Fibroblast of pulmonary artery (primary cell): Measurements from ENCODE around the gene DUSP21.
A peak's percentile ranks its signal among the peaks of the same experiment; 100 is the strongest.
"Not testable (repeated sequence)": the region's sequence is repeated elsewhere in the genome, so short reads cannot be mapped to it uniquely, and the experiment has no call there.

Experiments used
- DNase-seq: peaks from one replicate; pipeline ENCODE4 v3.0.0-alpha.2; 2010; ENCODE audit warnings: low read depth
- H3K4me3 ChIP-seq: replicated peaks from 2 replicates; pipeline ENCODE4 v1.5.1; 2011; ENCODE audit warnings: low read depth, mild to moderate bottlenecking, control low read depth, low read length, moderate library complexity
- CTCF ChIP-seq: IDR thresholded peaks from 2 replicates; pipeline ENCODE4 v1.5.1; 2011; ENCODE audit warnings: mild to moderate bottlenecking, control low read depth, low read length, inconsistent platforms; ENCODE audit errors: missing control alignments

Gene DUSP21

GRCh38 chrX:44828008-44828605, 15.7 kb upstream of the DUSP21 start:
- peak; percentile 70 for DNase-seq
- H3K4me3 ChIP-seq: no peak overlapping the region
- TF ChIP-seq CTCF: no peak

DNA sequence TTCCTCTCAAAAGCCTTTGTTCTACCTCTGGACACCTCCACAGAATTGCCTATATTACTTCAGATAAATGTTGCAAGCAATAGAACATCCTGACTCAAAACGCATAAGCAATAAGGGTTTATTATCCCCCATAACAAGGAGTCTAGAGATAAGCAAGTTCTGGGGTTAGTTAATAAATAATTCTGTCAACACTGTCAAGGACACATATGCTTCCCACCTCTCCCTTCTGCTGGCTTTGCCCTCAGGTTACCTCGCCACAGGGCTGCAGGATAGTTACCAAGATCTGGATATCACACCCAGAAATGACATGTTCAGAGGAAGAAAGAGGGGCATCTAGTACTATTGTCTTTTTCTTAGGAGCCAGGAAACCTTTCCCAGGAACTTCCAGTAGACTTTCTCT, 14.0 kb upstream of the DUSP21 start:
- DNase-seq: no peak
- H3K4me3 ChIP-seq: no peak overlapping the region
- no peak for TF ChIP-seq CTCF

DNA sequence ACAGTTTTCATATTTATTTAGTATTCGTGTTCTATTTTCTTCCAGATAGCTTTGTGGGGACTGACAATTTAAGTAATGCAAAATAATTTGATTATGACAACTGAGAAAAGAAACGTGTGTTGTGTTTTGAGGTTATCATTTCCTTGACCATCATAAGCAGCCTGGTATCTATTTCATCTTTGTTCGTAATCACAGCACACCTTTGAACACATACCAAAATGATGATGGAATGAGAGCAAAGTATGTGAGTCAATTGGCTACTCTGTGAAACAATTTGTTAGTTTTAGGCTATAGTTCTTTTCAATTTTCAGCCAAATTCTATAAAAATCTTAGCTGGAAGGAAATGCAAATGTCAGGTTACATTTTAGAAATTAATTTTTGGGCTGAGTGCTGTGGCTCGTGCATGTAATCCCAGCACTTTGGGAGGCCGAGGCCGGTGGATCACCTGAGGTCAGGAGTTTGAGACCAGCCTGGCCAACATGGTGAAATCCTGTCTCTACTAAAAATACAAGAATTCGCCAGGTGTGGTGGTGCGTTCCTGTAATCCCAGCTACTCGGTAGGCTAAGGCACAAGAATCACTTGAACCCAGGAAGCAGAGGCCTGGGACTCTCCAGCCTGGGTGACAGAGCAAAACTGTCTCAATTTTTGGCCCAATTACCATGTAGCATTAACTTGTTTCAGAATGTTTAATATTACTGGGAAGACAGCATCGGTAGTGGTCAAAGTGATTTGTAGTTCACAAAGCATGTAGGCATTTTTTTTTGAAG, 1.1 kb upstream of the DUSP21 start:
- no peak for DNase-seq
- H3K4me3 ChIP-seq: no peak overlapping the region
- no peak for TF ChIP-seq CTCF

- DNase-seq: no peak
- no peak overlapping the region for H3K4me3 ChIP-seq
- no peak for TF ChIP-seq CTCF
Observed at GRCh38 chrX:44843318-44843702, 511 bp upstream of the DUSP21 start.

DNA sequence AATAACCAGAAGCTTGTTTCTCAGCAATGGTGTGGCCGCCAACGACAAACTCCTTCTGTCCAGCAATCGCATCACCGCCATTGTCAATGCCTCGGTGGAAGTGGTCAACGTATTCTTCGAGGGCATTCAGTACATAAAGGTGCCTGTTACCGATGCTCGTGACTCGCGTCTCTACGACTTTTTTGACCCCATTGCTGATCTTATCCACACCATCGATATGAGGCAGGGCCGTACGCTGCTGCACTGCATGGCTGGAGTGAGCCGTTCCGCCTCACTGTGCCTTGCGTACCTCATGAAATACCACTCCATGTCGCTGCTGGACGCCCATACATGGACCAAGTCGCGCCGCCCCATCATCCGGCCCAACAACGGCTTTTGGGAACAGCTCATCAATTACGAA, 383 bp downstream of the DUSP21 start:
- no peak for DNase-seq
- no peak for TF ChIP-seq CTCF
- no peak overlapping the region for H3K4me3 ChIP-seq

GRCh38 chrX:44850891-44851290, 7.1 kb downstream of the DUSP21 start:
- DNase-seq, H3K4me3 ChIP-seq: not testable (repeated sequence)

DNA sequence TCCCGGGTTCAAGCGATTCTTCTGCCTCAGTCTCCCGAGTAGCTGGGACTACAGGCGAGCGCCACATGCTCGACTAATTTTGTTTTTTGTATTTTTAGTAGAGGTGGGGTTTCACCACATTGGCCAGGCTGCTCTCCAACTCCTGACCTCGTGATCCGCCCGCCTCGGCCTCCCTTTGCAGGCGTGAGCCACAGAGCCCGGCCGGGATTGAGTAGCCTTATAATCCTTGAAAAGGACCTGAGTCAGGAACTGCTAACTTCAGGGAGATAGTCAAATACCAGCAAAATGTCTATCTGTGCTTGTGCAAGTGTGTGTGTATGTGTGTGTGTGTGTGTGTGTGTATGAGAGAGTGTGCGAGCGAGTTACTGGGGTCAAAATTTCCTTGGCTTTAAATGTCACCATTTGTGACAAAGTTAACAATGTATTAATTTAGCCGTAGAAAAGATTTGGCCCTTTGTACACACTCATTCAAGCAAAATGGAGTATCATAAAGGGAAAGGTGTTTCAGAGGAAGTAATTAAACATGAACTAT, 27.4 kb downstream of the DUSP21 start:
- no peak for DNase-seq
- TF ChIP-seq CTCF: no peak
- H3K4me3 ChIP-seq: peak overlapping the region; percentile 78
